Esophagus squamous epithelium (tissue), 5 donors: ENCODE measurements around the gene PSME2. TPM values are rescaled to one million over a fixed set of nuclear protein-coding genes. Genes with fewer than 3 reads are reported as not detected.

Source experiments
- DNase-seq: peaks from one replicate; lab custom pipeline; 2025; lab: John Stamatoyannopoulos, UW
- H3K27ac ChIP-seq, 4 donors: fragments of 200-600 bp; sonication (generic); one replicate each; pipeline ENCODE4 v1.5.1; 2016 to 2019; ENCODE audit warnings: mild to moderate bottlenecking in 1 of 4
- H3K27me3 ChIP-seq, 4 donors: fragments of 200-600 bp; sonication (generic); 1 replicate in 3 of 4; 2 replicates in 1 of 4; pipeline versions ENCODE4 v1.5.1 to v1.6.0; 2017 to 2021; ENCODE audit warnings: antibody characterized with exemption in 1 of 4
- H3K36me3 ChIP-seq, 3 donors: fragments of 200-600 bp; sonication (generic); one replicate each; pipeline ENCODE4 v1.5.1; 2016 to 2019
- H3K4me1 ChIP-seq, 3 donors: fragments of 200-600 bp; sonication (generic); one replicate each; pipeline ENCODE4 v1.5.1; 2017 to 2019
- H3K4me3 ChIP-seq, 4 donors: fragments of 200-600 bp; sonication (generic); 1 replicate in 3 of 4; 2 replicates in 1 of 4; pipeline ENCODE4 v1.5.1; 2016 to 2019; ENCODE audit warnings: mild to moderate bottlenecking in 2 of 4, moderate library complexity in 1 of 4
- H3K9me3 ChIP-seq, 3 donors: fragments of 200-600 bp; sonication (generic); one replicate each; pipeline ENCODE4 v1.5.1; 2016 to 2019
- CTCF ChIP-seq, 6 experiments: fragments of 450-650 bp in 4 of 6; fragments of 200-600 bp in 2 of 6; sonication (generic) in 2 of 6; IDR thresholded peaks; one replicate each; pipeline ENCODE4 v1.5.1; 2016 to 2019; ENCODE audit warnings: antibody characterized with exemption in 6 of 6, mild to moderate bottlenecking in 4 of 6, moderate library complexity in 4 of 6
- POLR2A ChIP-seq, 4 donors: fragments of 450-650 bp; IDR thresholded peaks; one replicate each; pipeline ENCODE4 v1.6.1; 2017; ENCODE audit warnings: antibody characterized with exemption in 4 of 4, mild to moderate bottlenecking in 4 of 4, moderate library complexity in 3 of 4
- WGBS, 2 donors: methylation state at CpG; one replicate each; pipeline ENCODE4 v1.1.5; 2018; 5-methylcytosine and 5-hydroxymethylcytosine counted together
- intact Hi-C: fragments of 100-400 bp; cut with DNase I; formaldehyde crosslinking; loops from one replicate; pipeline ENCODE4 v1.15.0; 2022
- total RNA-seq, 4 donors: library from RNA; depleted of rRNA; stranded (reverse); fragments of >200 nt; gene quantifications; one replicate each; pipeline ENCODE4 v1.1.0, GENCODE V29; 2016
- donor health status: DM: yes; HTN: yes; CAD: no.

The PSME2 gene
- total RNA-seq, 4 donors from 2014 or later = 44.4 to 110 (median 77.2) TPM

- no peak overlapping the region for H3K4me3 ChIP-seq
- WGBS, 2 donors = 89 to 90% methylated on average over 8 of the region's 12 CpGs
- intact Hi-C loops = no loop called here
- H3K27ac ChIP-seq = no peak overlapping the region
- H3K4me1 ChIP-seq = peaks cover 0 to 17% (median 9%) of the 10 kb centered on the region in 3 donors
- H3K9me3 ChIP-seq = no peaks in the 10 kb centered on the region
- H3K36me3 ChIP-seq = peaks cover 17 to 71% (median 36%) of the 10 kb centered on the region in 3 donors
- no peak for TF ChIP-seq CTCF (IDR thresholded peaks at IDR 0.05)
- no peak for TF ChIP-seq POLR2A (IDR thresholded peaks at IDR 0.05)
- no peaks in the 10 kb centered on the region for H3K27me3 ChIP-seq
- DNase-seq = no peak
Observed at GRCh38 chr14:24177041-24177825, 30.8 kb upstream of the PSME2 start.

- no peaks in the 10 kb centered on the region for H3K9me3 ChIP-seq
- no peak for TF ChIP-seq CTCF (IDR thresholded peaks at IDR 0.05)
- TF ChIP-seq POLR2A (IDR thresholded peaks at IDR 0.05) = no peak
- H3K4me3 ChIP-seq = no peak overlapping the region
- peaks cover 0 to 23% (median 12%) of the 10 kb centered on the region in 3 donors for H3K4me1 ChIP-seq
- no peak overlapping the region for H3K27ac ChIP-seq
- DNase-seq = no peak
- H3K27me3 ChIP-seq = no peaks in the 10 kb centered on the region
- 91 to 100% methylated on average over 1 to 5 of the region's 5 CpGs for WGBS, 2 donors
- intact Hi-C loops = no loop called here
- H3K36me3 ChIP-seq = peaks cover 11 to 65% (median 35%) of the 10 kb centered on the region in 3 donors
Observed at GRCh38 chr14:24176599-24176998, 30.2 kb upstream of the PSME2 start.

GRCh38 chr14:24172871-24173281 is 26.5 kb upstream of the PSME2 start:
- Histone ChIP-seq H3K9me3 (no peaks in the 10 kb centered on the region), H3K4me1 (peaks cover 0 to 24% (median 5%) of the 10 kb centered on the region in 3 donors), H3K27me3 (no peaks in the 10 kb centered on the region), H3K27ac (peak overlapping the region in 1 of 4 donors; percentile 69), H3K36me3 (peaks cover 0 to 56% (median 6%) of the 10 kb centered on the region in 3 donors), H3K4me3 (peak overlapping the region in 1 of 4 donors; percentile 34)
- intact Hi-C loops = no loop called here
- DNase-seq = no peak
- no peak for TF ChIP-seq POLR2A (IDR thresholded peaks at IDR 0.05)
- TF ChIP-seq CTCF (IDR thresholded peaks at IDR 0.05) = no peak
- 64 to 79% methylated on average over 6 to 9 of the region's 20 CpGs for WGBS, 2 donors

- H3K27me3 ChIP-seq = no peaks in the 10 kb centered on the region
- peak overlapping the region in 2 of 4 donors; percentile 50 to 69 for H3K27ac ChIP-seq
- intact Hi-C loops = no loop called here
- peak overlapping the region in 3 of 4 donors; percentile 27 to 42 (median 34) for H3K4me3 ChIP-seq
- WGBS, 2 donors = 51 to 94% methylated on average over 7 to 9 of the region's 30 CpGs
- DNase-seq = no peak
- TF ChIP-seq CTCF (IDR thresholded peaks at IDR 0.05) (no peak), POLR2A (IDR thresholded peaks at IDR 0.05) (no peak)
- H3K36me3 ChIP-seq = peaks cover 0 to 56% (median 6%) of the 10 kb centered on the region in 3 donors
- H3K4me1 ChIP-seq = peaks cover 0 to 24% (median 5%) of the 10 kb centered on the region in 3 donors
- no peaks in the 10 kb centered on the region for H3K9me3 ChIP-seq
Observed at GRCh38 chr14:24172261-24172860, 26.0 kb upstream of the PSME2 start.
